ENCODE results near the gene PRDM16.

The PRDM16 gene

DNA sequence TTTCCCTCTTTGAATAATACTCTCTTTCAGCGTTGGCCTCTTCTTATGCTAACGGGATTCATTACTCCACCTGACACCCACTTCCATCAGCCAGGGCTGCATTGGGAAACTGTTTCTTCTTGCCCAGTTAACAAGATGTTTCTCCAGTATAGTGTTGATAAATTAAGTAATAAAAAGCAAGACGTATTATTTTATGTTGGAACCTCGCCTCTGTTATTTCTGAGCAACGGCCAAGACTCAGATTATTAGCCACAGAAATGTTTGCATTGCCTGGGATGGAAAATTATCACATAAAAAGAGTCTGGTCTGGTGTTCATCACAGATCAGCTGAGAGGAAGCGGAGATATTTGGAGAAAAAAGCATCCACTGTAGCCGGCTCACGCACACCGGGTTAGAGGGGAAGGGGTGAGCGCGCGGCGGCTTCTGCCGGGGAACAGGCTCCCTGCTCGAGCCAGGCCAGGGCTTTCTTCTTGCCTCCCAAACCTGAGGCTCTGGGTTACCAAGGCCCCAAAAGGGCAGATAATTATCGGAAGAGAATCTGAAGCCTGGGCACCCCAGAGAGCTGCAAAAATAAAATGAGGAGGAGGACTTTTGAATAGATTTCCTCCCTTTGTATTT, 189.5 kb downstream of the PRDM16 start:
- no peaks in the 10 kb centered on the region for H3K36me3 ChIP-seq (ENCODE audit: control insufficient read depth in 2 of 2, insufficient read depth in 2 of 2, low read length in 2 of 2)
- no peak overlapping the region for H3K27ac ChIP-seq (ENCODE audit: low read length)
- H3K27me3 ChIP-seq (ENCODE audit: control insufficient read depth in 1 of 2, insufficient read depth in 2 of 2, low read length in 2 of 2), result peaks cover 4 to 5% of the 10 kb centered on the region in 2 donors
- peaks cover 6% of the 10 kb centered on the region for H3K4me1 ChIP-seq (ENCODE audit: control insufficient read depth, insufficient read depth, low read length)
- no peak overlapping the region for H3K4me3 ChIP-seq (ENCODE audit: low read length in 2 of 2)
- H3K9ac ChIP-seq (ENCODE audit: low read length in 2 of 2), result no peak overlapping the region
- no peaks in the 10 kb centered on the region for H3K9me3 ChIP-seq (ENCODE audit: control insufficient read depth in 2 of 2, low read length in 2 of 2)

DNA sequence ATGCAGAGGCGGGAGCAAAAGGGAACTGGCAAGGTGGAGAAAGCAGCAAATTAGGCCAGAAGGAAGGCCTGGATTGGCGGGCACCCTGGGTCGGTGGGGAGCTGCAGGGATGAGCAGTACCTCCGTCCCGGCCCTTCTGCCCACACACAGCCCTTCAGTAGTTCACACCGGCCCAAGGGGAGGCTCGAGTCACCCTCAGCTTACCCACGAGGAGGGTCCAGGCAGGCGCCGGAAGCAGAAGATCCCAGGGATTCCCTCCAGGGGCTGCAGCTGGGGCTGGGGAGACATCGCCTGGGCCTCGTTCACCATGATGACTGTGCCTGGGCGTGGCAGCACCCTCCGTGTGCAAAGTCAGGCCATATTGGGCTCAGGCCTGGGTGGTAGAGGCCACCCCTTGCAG, 190.0 kb downstream of the PRDM16 start:
- Histone ChIP-seq H3K27ac (ENCODE audit: low read length) (no peak overlapping the region), H3K36me3 (ENCODE audit: control insufficient read depth in 2 of 2, insufficient read depth in 2 of 2, low read length in 2 of 2) (no peaks in the 10 kb centered on the region), H3K27me3 (ENCODE audit: control insufficient read depth in 1 of 2, insufficient read depth in 2 of 2, low read length in 2 of 2) (peaks cover 9 to 11% of the 10 kb centered on the region in 2 donors), H3K4me3 (ENCODE audit: low read length in 2 of 2) (no peak overlapping the region), H3K4me1 (ENCODE audit: control insufficient read depth, insufficient read depth, low read length) (peaks cover 6% of the 10 kb centered on the region), H3K9ac (ENCODE audit: low read length in 2 of 2) (no peak overlapping the region), H3K9me3 (ENCODE audit: control insufficient read depth in 2 of 2, low read length in 2 of 2) (no peaks in the 10 kb centered on the region)

DNA sequence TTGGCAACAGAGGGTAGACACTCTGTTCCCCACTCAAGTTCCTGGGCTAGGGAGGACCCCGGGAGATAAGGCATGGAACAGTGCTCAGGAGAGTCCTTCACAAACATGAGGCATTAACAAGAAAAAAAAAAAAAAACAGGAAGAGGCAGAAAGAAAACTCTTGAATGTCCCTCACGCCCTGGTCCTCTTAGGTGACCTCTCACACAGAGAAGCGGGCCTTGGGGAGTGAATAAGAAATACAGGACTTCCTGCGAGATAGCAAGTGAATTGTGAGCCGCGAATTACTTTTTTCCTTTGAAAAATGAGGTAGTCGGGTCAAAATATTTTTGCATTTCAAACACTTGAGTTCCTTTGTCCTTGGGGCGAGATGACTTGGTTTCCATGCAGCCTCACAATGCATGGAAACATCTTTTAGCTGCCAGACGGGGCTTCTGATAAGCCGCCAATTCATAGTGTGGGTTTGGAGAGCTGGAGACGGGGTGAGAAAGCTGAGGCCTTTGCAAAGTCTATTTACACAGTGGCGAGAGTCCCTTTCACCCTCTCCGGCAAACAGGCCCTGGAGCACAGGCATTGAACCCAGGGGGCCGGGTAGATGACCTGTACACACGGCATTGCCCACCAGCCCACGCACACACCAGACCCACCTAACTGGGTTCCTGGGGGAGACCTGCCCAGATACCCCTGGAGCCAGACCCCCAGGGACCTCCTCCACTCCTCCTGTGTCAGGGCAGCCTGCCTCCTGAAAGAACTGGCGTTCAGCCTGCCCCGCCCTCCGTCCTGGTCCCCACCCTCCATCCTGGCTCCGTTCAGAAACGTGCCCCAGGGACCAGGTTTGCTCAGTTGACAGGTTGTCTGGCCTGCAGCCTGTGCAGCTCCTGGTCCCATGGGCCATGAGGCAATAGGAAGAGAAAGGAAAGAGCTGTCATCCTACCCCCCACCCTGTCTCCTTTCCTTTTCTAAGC, 192.3 kb downstream of the PRDM16 start:
- Histone ChIP-seq H3K36me3 (ENCODE audit: control insufficient read depth in 2 of 2, insufficient read depth in 2 of 2, low read length in 2 of 2) (no peaks in the 10 kb centered on the region), H3K4me3 (ENCODE audit: low read length in 2 of 2) (no peak overlapping the region), H3K27ac (ENCODE audit: low read length) (no peak overlapping the region), H3K9me3 (ENCODE audit: control insufficient read depth in 2 of 2, low read length in 2 of 2) (no peaks in the 10 kb centered on the region), H3K4me1 (ENCODE audit: control insufficient read depth, insufficient read depth, low read length) (peaks cover 6% of the 10 kb centered on the region), H3K9ac (ENCODE audit: low read length in 2 of 2) (no peak overlapping the region), H3K27me3 (ENCODE audit: control insufficient read depth in 1 of 2, insufficient read depth in 2 of 2, low read length in 2 of 2) (peaks cover 11 to 14% of the 10 kb centered on the region in 2 donors)

DNA sequence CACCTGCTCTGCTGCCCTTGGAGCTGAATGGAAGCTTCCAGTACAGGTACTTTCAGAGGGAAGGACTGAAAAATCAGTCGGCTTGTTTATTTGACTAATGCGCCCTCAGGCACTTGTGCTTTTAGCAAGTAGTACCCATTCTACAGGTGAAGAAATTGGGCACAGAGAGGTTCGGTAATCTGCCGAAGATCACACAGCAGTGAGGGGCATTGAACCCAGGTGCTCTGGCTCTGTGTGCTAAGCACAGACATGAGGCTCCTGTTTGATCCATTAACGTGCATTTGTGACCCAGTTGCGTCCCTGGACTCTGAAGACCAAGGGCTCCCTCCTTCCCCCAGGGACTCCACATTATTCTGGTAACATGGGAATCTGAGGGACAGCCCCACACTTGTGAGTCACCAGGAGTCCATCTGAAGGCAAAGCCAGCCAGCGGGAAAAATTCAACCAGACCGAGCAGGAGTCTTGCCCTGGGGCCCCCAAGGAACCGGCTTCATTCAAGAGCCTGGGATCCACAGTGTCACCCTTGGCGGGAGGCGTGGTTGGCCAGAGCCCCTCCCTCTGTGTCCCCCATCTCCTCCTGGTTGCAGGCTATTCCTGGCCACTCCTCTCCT, 193.1 kb downstream of the PRDM16 start:
- peaks cover 11 to 14% of the 10 kb centered on the region in 2 donors for H3K27me3 ChIP-seq (ENCODE audit: control insufficient read depth in 1 of 2, insufficient read depth in 2 of 2, low read length in 2 of 2)
- no peak overlapping the region for H3K9ac ChIP-seq (ENCODE audit: low read length in 2 of 2)
- no peak overlapping the region for H3K27ac ChIP-seq (ENCODE audit: low read length)
- no peak overlapping the region for H3K4me3 ChIP-seq (ENCODE audit: low read length in 2 of 2)
- H3K4me1 ChIP-seq (ENCODE audit: control insufficient read depth, insufficient read depth, low read length), result peaks cover 6% of the 10 kb centered on the region
- no peaks in the 10 kb centered on the region for H3K9me3 ChIP-seq (ENCODE audit: control insufficient read depth in 2 of 2, low read length in 2 of 2)
- H3K36me3 ChIP-seq (ENCODE audit: control insufficient read depth in 2 of 2, insufficient read depth in 2 of 2, low read length in 2 of 2), result no peaks in the 10 kb centered on the region

DNA sequence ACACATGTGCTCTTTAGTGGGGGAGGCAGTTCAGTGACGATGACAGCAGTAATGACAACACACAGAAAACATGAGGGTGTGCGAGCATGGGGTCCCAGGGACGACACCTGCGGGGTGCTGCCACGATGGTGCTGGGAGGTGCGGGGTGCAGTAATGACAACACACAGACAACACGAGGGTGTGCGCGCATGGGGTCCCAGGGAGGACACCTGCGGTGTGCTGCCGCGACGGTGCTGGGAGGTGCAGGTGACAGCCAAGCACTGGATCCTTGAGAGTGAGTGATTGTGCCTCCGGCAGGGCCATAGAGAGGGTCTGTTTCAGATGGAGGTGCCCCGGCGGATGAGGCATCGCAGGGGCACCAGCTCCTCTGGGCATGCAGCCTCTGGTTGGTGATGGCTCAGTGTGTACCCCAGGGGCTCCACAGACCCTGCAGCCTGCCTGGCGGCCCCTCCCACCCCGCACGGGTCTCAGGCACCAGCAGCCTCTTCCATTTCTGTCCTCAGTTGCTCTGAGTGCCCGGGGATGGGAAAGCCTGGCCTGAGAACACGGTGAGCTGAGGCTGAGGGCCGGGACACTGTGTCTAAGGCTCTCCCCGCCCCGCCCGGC, 193.8 kb downstream of the PRDM16 start:
- H3K27me3 ChIP-seq (ENCODE audit: control insufficient read depth in 1 of 2, insufficient read depth in 2 of 2, low read length in 2 of 2), result peaks cover 11 to 14% of the 10 kb centered on the region in 2 donors
- H3K36me3 ChIP-seq (ENCODE audit: control insufficient read depth in 2 of 2, insufficient read depth in 2 of 2, low read length in 2 of 2), result no peaks in the 10 kb centered on the region
- peaks cover 6% of the 10 kb centered on the region for H3K4me1 ChIP-seq (ENCODE audit: control insufficient read depth, insufficient read depth, low read length)
- H3K4me3 ChIP-seq (ENCODE audit: low read length in 2 of 2), result no peak overlapping the region
- H3K9me3 ChIP-seq (ENCODE audit: control insufficient read depth in 2 of 2, low read length in 2 of 2), result no peaks in the 10 kb centered on the region
- no peak overlapping the region for H3K9ac ChIP-seq (ENCODE audit: low read length in 2 of 2)
- no peak overlapping the region for H3K27ac ChIP-seq (ENCODE audit: low read length)

DNA sequence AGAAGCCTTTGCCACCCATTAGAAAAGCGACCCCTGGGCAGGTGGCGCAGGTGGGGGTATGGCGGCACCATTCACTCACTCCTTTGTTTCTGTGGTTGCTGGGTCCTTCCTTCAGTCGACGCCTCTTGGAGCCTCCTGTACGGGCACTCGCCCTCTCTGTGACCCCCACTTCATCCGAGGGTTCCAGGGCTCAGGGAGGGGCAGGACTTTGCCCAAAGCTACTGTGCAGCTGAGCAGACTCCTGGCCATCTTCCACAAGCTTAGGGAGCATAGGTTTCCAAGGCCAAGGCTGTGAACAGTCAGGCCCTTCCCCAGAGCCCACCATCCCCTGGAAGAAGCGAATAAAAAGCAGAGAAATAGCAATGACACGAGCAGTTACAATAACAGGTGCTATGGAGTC, 194.8 kb downstream of the PRDM16 start:
- no peaks in the 10 kb centered on the region for H3K36me3 ChIP-seq (ENCODE audit: control insufficient read depth in 2 of 2, insufficient read depth in 2 of 2, low read length in 2 of 2)
- no peaks in the 10 kb centered on the region for H3K9me3 ChIP-seq (ENCODE audit: control insufficient read depth in 2 of 2, low read length in 2 of 2)
- peaks cover 11 to 14% of the 10 kb centered on the region in 2 donors for H3K27me3 ChIP-seq (ENCODE audit: control insufficient read depth in 1 of 2, insufficient read depth in 2 of 2, low read length in 2 of 2)
- no peak overlapping the region for H3K9ac ChIP-seq (ENCODE audit: low read length in 2 of 2)
- no peaks in the 10 kb centered on the region for H3K4me1 ChIP-seq (ENCODE audit: control insufficient read depth, insufficient read depth, low read length)
- no peak overlapping the region for H3K27ac ChIP-seq (ENCODE audit: low read length)
- H3K4me3 ChIP-seq (ENCODE audit: low read length in 2 of 2), result no peak overlapping the region

DNA sequence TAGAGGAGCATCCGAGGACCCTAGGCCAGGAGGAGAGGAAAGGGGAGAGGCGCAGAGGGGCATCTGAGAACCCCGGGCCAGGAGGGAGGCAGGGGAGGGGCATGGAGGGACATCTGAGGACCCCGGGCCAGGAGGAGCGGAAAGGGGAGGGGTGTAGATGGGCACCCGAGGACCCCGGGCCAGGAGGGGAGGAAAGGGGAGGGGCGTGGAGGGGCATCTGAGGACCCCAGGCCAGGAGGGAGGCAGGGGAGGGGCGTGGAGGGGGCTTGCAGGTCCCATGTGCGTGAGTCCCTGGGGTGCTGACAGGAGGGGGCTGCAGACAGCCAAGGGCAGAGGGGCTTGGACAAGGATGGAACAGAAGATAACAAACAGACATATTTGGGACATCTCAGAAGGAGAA, 195.5 kb downstream of the PRDM16 start:
- Histone ChIP-seq H3K9ac (ENCODE audit: low read length in 2 of 2) (no peak overlapping the region), H3K36me3 (ENCODE audit: control insufficient read depth in 2 of 2, insufficient read depth in 2 of 2, low read length in 2 of 2) (no peaks in the 10 kb centered on the region), H3K9me3 (ENCODE audit: control insufficient read depth in 2 of 2, low read length in 2 of 2) (no peaks in the 10 kb centered on the region), H3K27ac (ENCODE audit: low read length) (no peak overlapping the region), H3K4me1 (ENCODE audit: control insufficient read depth, insufficient read depth, low read length) (no peaks in the 10 kb centered on the region), H3K4me3 (ENCODE audit: low read length in 2 of 2) (no peak overlapping the region), H3K27me3 (ENCODE audit: control insufficient read depth in 1 of 2, insufficient read depth in 2 of 2, low read length in 2 of 2) (peaks cover 14 to 15% of the 10 kb centered on the region in 2 donors)

DNA sequence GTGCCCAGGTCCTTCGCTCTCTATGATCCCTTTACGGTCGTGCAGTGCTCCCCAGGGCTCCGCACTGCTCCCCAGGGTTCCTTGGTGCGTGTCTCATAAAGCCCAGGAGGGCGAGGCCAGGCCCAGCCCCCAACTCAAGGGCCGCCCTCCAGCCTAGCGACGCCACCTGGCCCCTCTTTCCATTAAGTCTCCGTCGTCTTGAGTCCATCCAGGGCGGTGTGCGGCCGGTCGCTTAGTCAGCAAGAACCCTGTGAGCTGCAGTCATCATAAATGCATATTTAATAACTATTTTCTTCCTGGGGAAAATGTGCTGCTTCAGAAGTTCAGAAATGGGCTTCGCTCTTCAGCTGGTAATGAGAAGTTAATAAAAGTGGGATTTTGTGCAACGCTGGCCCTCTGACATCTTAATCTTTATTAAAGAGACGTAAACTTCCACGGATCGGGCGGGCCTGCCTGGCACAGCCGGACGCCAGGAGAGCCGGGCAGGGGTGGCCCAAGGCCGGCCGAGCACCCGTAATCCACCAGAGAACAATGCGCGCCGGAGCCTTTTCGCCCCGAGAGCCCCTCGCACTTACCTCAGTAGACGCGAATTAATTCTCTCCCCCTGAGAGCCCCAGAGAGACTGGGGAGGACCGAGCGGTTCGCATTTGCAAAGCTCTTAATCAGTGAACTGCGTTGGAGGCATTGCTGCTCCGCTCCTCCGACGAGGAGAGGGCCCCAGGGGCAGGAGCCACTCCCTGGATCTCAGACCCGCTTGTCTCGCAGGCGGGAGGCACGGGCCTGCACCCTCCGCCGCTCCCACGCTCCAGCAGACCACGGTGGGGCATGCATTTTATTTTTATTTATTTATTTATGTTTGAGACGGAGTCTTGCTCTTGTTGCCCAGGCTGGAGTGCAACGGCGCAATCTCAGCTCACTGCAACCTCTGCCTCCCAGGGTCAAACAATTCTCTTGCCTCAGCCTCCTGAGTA, 197.1 kb downstream of the PRDM16 start:
- no peak overlapping the region for H3K4me3 ChIP-seq (ENCODE audit: low read length in 2 of 2)
- H3K9me3 ChIP-seq (ENCODE audit: control insufficient read depth in 2 of 2, low read length in 2 of 2), result no peaks in the 10 kb centered on the region
- no peaks in the 10 kb centered on the region for H3K4me1 ChIP-seq (ENCODE audit: control insufficient read depth, insufficient read depth, low read length)
- H3K27ac ChIP-seq (ENCODE audit: low read length), result no peak overlapping the region
- H3K9ac ChIP-seq (ENCODE audit: low read length in 2 of 2), result no peak overlapping the region
- H3K36me3 ChIP-seq (ENCODE audit: control insufficient read depth in 2 of 2, insufficient read depth in 2 of 2, low read length in 2 of 2), result no peaks in the 10 kb centered on the region
- peaks cover 14 to 15% of the 10 kb centered on the region in 2 donors for H3K27me3 ChIP-seq (ENCODE audit: control insufficient read depth in 1 of 2, insufficient read depth in 2 of 2, low read length in 2 of 2)

DNA sequence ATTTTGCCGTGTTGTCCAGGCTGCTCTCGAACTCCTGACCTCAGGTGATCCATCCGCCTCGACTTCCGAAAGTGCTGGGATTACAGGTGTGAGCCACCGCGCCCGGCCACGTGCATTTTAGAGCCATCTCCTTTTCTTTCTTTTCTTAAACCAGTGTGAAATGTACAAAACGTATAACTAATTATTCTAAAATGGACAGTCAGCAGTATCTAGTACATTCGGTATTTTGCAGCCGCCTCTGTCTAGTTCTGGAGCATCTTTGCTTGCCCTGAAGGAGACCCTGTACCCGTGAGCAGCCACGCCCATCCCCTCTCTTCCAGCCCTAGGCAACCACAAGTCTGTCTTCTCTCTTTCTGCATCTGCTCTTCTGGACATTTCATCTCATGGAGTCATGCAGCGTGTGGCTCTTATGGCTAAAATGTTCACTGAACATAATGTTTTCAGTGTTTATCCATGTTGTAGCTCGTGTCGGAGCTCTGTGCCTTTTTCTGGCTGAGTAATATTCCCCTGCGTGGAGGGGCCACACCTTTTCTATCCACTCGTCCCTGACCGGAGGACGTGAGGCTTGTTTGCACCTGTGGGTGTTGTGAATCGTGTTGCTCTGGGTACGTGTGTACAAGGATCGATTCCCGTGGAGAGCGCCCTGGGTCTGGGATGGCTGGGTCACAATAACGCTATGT, 198.0 kb downstream of the PRDM16 start:
- Histone ChIP-seq H3K4me3 (ENCODE audit: low read length in 2 of 2) (no peak overlapping the region), H3K36me3 (ENCODE audit: control insufficient read depth in 2 of 2, insufficient read depth in 2 of 2, low read length in 2 of 2) (no peaks in the 10 kb centered on the region), H3K9me3 (ENCODE audit: control insufficient read depth in 2 of 2, low read length in 2 of 2) (no peaks in the 10 kb centered on the region), H3K9ac (ENCODE audit: low read length in 2 of 2) (no peak overlapping the region), H3K4me1 (ENCODE audit: control insufficient read depth, insufficient read depth, low read length) (no peaks in the 10 kb centered on the region), H3K27me3 (ENCODE audit: control insufficient read depth in 1 of 2, insufficient read depth in 2 of 2, low read length in 2 of 2) (peaks cover 14 to 15% of the 10 kb centered on the region in 2 donors), H3K27ac (ENCODE audit: low read length) (no peak overlapping the region)
